HG03442 (cell line): Measurements from ENCODE around the gene APBB2.

Source experiments
- ATAC-seq: cut with Tn5 transposase; IDR thresholded peaks from one replicate; pipeline ENCODE4 v1.9.1; 2021; ENCODE audit warnings: mild to moderate bottlenecking, moderate library complexity; ENCODE audit not compliant: unreplicated experiment

APBB2 gene

GRCh38 chr4:40875507-40876150 lies 338.7 kb downstream of the APBB2 start:
- no peak for ATAC-seq

GRCh38 chr4:40874901-40875300 lies 339.4 kb downstream of the APBB2 start:
- no peak for ATAC-seq

- no peak for ATAC-seq
Measured at GRCh38 chr4:40874331-40874730, 340.0 kb downstream of the APBB2 start.

GRCh38 chr4:40871695-40872250 lies 342.6 kb downstream of the APBB2 start:
- no peak for ATAC-seq

GRCh38 chr4:40870150-40870549 lies 344.2 kb downstream of the APBB2 start:
- no peak for ATAC-seq

GRCh38 chr4:40865696-40866095 lies 348.6 kb downstream of the APBB2 start:
- no peak for ATAC-seq

- no peak for ATAC-seq
Measured at GRCh38 chr4:40864531-40864930, 349.8 kb downstream of the APBB2 start.

GRCh38 chr4:40858962-40859361 lies 355.4 kb downstream of the APBB2 start:
- no peak for ATAC-seq

GRCh38 chr4:40857956-40858355 lies 356.4 kb downstream of the APBB2 start:
- ATAC-seq: no peak

GRCh38 chr4:40856840-40857362 lies 357.4 kb downstream of the APBB2 start:
- peak; percentile 90 for ATAC-seq

- no peak for ATAC-seq
Measured at GRCh38 chr4:40856277-40856839, 358.0 kb downstream of the APBB2 start.

- no peak for ATAC-seq
Measured at GRCh38 chr4:40850496-40850895, 363.8 kb downstream of the APBB2 start.

- no peak for ATAC-seq
Measured at GRCh38 chr4:40848940-40849339, 365.4 kb downstream of the APBB2 start.

GRCh38 chr4:40848251-40848650 lies 366.1 kb downstream of the APBB2 start:
- ATAC-seq: no peak

GRCh38 chr4:40846532-40846931 lies 367.8 kb downstream of the APBB2 start:
- no peak for ATAC-seq

- no peak for ATAC-seq
Measured at GRCh38 chr4:40845154-40845835, 369.0 kb downstream of the APBB2 start.

GRCh38 chr4:40844261-40844660 lies 370.1 kb downstream of the APBB2 start:
- no peak for ATAC-seq

- peak; percentile 40 for ATAC-seq
Measured at GRCh38 chr4:40843696-40844095, 370.6 kb downstream of the APBB2 start.

- ATAC-seq: no peak
Measured at GRCh38 chr4:40842725-40843423, 371.5 kb downstream of the APBB2 start.

GRCh38 chr4:40842318-40842717 lies 372.0 kb downstream of the APBB2 start:
- ATAC-seq: no peak

GRCh38 chr4:40840985-40841571 lies 373.3 kb downstream of the APBB2 start:
- peak; percentile 81 for ATAC-seq
